Measurements from ENCODE around the gene DESI1.
A peak's percentile ranks its signal among the peaks of the same experiment; 100 is the strongest.

The DESI1 gene

DNA sequence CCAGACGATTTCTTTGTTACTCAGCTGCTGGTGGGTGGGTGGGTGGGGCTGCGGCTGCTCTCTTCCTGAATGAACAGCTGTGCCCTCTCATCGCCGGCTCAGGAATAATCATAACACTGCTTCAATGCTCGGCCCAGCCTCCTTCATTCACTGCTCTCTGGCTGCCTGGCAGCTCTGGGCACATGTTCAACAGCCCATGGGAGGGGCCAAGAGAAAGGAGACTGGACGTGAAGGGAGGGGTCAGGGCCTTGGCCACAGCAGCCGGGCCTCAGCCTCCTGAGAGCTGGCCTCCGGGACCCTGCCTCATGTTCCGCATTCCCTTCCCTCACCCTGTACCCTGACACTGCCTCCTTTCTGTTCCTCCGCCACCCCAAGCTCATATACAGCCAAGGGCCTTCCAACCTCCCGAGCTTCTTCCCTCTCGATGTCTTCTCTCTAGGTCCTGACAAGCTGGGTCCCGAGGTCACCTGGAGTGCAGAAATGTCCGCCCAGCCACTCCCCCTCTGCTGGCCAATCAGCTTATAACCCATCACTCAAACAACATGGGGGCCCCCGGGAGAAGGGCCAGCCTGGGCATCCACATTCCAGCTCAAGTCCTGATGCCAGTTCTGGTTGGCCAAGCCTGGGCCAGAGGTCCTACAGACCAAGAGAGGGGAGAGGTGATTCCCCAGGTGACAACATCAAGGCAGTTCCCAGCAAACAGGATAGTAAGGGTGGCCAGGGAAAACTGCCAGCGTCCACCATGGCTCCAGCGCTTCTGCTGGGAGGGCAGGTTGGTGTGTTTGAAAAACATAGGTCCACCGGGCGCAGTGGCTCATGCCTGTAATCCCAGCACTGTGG is 63.2 kb downstream of the DESI1 start:
- Histone ChIP-seq H3K4me3 (peak overlapping the region; percentile 52), H3K27ac (peak overlapping the region; percentile 79 to 93)
- DNase-seq (ENCODE audit: low spot score) = peak; percentile 92
- TF ChIP-seq, protein P1, sequence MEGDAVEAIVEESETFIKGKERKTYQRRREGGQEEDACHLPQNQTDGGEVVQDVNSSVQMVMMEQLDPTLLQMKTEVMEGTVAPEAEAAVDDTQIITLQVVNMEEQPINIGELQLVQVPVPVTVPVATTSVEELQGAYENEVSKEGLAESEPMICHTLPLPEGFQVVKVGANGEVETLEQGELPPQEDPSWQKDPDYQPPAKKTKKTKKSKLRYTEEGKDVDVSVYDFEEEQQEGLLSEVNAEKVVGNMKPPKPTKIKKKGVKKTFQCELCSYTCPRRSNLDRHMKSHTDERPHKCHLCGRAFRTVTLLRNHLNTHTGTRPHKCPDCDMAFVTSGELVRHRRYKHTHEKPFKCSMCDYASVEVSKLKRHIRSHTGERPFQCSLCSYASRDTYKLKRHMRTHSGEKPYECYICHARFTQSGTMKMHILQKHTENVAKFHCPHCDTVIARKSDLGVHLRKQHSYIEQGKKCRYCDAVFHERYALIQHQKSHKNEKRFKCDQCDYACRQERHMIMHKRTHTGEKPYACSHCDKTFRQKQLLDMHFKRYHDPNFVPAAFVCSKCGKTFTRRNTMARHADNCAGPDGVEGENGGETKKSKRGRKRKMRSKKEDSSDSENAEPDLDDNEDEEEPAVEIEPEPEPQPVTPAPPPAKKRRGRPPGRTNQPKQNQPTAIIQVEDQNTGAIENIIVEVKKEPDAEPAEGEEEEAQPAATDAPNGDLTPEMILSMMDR (IDR thresholded peaks at IDR 0.05) = no peak

DNA sequence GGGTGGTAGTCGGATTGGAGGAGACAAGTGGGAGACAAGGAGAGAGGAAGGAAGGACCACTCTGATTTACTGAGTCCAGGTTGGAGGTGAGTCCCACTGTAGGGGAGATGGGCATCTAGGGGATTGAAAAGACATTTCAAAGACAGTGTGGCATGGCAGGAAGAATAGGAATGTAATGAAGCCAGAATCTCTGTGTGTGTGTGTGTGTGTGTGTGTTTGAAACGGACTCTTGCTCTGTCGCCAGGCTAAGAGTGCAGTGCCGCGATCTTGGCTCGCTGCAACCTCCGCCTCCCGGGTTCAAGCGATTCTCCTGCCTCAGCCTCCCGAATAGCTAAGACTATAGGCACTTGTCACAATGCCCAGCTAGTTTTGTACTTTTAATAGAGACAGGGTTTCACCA is 64.3 kb downstream of the DESI1 start:
- no peak for DNase-seq (ENCODE audit: low spot score)
- TF ChIP-seq, protein P1 (IDR thresholded peaks at IDR 0.05) = no peak
- Histone ChIP-seq H3K27ac (peak overlapping the region; percentile 79 to 93), H3K4me3 (peak overlapping the region; percentile 52)

DNA sequence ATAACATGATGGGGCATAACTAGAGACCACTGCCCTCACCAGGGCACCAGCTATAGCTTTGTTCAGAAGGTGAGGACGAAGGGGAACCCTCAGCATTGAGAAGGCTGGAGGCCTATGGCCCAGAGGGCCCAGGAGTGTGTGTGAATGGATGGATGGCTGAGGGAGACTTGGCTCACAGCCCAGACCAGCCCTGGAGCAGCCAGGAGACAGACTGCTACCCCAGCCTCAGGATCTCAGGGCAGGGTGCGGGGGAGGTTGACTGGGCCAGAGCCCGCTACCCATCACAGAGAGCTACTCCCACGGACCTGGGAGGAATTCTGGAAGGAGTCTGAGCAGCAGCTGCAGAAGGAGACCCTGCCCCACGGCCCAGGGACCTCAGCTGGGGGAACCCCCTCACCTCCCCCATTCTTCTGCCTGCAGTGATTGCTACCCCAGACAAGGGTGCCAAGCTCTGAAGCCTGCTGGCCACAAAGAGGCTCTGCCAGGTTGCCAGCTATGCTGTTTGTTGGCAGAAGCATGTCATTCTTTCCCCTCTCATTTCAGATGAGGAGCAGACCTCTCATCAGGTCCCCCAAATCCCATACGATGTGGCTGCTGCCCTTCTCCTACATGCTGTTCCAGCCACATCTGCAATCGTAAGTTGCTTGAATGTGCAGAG is 65.4 kb downstream of the DESI1 start:
- no peak for DNase-seq (ENCODE audit: low spot score)
- Histone ChIP-seq H3K27ac (no peak overlapping the region), H3K4me3 (no peak overlapping the region)
- TF ChIP-seq, protein P1 (IDR thresholded peaks at IDR 0.05) = no peak

DNA sequence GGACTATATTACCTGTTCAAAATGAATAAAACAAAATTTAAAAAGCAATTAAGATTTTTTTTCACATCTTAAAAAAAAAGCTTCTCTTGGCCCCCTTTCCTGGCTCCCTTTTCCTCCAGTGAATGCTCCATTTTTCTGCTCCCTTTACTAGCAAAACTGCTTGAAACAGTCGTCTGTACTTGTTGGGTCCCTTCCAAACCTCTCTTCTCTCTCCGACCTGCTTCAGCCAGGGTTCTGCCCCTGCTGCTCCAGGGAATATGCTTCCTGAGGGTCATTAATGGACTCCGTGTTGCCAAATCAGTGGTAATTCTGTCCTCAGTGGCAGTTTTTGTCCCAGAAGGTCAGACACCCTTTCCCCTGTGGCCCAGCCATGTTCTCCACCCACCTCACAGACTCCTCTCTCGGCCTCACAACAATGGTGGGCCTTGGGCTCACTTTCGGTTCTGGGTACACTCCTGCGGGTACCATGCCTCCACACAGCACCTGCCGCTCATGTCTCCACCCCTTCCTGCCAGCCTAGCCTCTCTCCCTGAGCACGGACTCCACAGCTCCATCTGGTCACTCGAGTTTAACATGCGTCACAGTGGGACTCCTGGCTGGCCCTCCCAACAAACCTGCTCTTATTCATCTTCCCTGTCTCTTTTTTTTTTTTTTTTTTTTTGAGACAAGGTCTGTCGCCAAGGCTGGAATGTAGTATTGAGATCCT is 68.8 kb downstream of the DESI1 start:
- Histone ChIP-seq H3K27ac (no peak overlapping the region), H3K4me3 (no peak overlapping the region)
- DNase-seq (ENCODE audit: low spot score) = no peak
- TF ChIP-seq, protein P1 (IDR thresholded peaks at IDR 0.05) = no peak

DNA sequence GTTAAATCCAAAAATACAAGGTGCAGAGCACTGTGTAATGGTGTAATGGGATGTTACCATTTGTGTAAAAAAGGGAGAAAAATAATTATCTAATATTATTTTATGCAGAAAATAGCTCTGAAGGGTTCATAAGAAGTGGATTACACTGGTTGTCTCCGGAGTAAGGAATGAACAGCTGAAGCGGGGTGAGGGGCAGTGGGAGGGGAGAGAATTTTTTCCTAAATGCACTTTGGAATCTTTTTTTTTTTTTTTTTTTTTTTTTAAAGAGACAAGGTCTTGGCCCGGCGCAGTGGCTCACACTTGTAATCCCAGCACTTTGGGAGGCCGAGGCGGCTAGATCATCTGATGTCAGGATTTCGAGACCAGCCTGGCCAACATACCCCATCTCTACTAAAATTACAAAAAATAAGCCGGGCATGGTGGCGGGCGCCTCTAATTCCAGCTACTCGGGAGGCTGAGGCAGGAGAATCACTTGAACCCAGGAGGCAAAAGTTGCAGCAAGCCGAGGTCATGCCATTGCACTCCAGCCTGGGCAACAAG is 69.8 kb downstream of the DESI1 start:
- no peak for DNase-seq (ENCODE audit: low spot score)
- no peak overlapping the region for H3K4me3 ChIP-seq
- TF ChIP-seq, protein P1 (IDR thresholded peaks at IDR 0.05) = no peak
- no peak overlapping the region for H3K27ac ChIP-seq

DNA sequence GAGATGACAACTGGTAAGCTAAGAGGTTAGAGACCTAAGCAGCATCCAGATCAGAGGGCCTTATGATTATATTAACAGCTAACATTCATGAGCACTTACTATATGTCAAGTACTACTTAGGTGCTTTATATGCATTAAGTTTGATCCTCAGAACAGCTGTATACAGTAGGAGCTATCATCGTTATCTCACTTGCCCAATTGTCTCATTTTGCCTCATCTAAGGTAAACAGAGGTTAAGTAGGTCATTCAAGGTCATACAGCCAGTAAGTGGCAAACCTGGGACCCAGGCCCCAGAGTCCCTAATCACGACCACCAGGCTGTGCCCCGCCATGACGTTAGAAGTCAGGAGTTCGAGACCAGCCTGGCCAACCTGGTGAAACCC is 72.0 kb downstream of the DESI1 start:
- TF ChIP-seq, protein P1 (IDR thresholded peaks at IDR 0.05) = no peak
- DNase-seq (ENCODE audit: low spot score) = no peak
- Histone ChIP-seq H3K4me3 (no peak overlapping the region), H3K27ac (no peak overlapping the region)

All from coronary artery (tissue), 2 donors.